Breast epithelium (tissue), 4 donors: ENCODE data around the gene NIN. TPM values are rescaled to one million over a fixed set of nuclear protein-coding genes. Genes with fewer than 3 reads are reported as not detected.

Experiments
- DNase-seq, 2 donors: peaks; one replicate each; pipeline ENCODE4 v3.0.0-alpha.2; 2019; ENCODE audit warnings: low spot score in 2 of 2
- H3K27ac ChIP-seq, 2 donors: fragments of 200-600 bp; sonication (generic) in 1 of 2; one replicate each; pipeline ENCODE4 v1.5.1; 2016 to 2019; ENCODE audit warnings: mild to moderate bottlenecking in 1 of 2
- H3K27me3 ChIP-seq, 2 donors: fragments of 200-600 bp; sonication (generic) in 1 of 2; one replicate each; pipeline versions ENCODE4 v1.5.1 to v1.6.0; 2017 to 2019; ENCODE audit warnings: control low read depth in 1 of 2, mild to moderate bottlenecking in 1 of 2
- H3K36me3 ChIP-seq: fragments of 200-600 bp; one replicate; pipeline ENCODE4 v1.5.1; 2019
- H3K4me1 ChIP-seq, 2 donors: fragments of 200-600 bp; sonication (generic); one replicate each; pipeline ENCODE4 v1.5.1; 2016 to 2019; ENCODE audit warnings: control low read depth in 1 of 2
- H3K4me3 ChIP-seq, 3 donors: fragments of 200-600 bp; sonication (generic); 1 replicate in 2 of 3; 2 replicates in 1 of 3; pipeline ENCODE4 v1.5.1; 2016 to 2019; ENCODE audit warnings: mild to moderate bottlenecking in 3 of 3, moderate library complexity in 2 of 3
- H3K9me3 ChIP-seq, 2 donors: fragments of 200-600 bp; sonication (generic) in 1 of 2; one replicate each; pipeline ENCODE4 v1.5.1; 2016 to 2019; ENCODE audit warnings: control low read depth in 1 of 2
- POLR2A ChIP-seq: fragments of 450-650 bp; IDR thresholded peaks from one replicate; pipeline ENCODE4 v1.6.1; 2016; ENCODE audit warnings: antibody characterized with exemption, mild to moderate bottlenecking, moderate library complexity
- POLR2AphosphoS5 ChIP-seq, 3 donors: sonication (generic); formaldehyde crosslinking; IDR thresholded peaks; one replicate each; pipeline ENCODE4 v1.6.1; 2017; ENCODE audit warnings: antibody characterized with exemption in 3 of 3
- intact Hi-C: fragments of 100-400 bp; cut with DNase I; formaldehyde crosslinking; loops from one replicate; pipeline ENCODE4 v1.15.1; 2023; ENCODE audit warnings: low total_unique reads
- total RNA-seq, 3 donors: library from RNA; depleted of rRNA; stranded (reverse); fragments of >200 nt; gene quantifications; one replicate each; pipeline ENCODE4 v1.1.0, GENCODE V29; 2016
- TF ChIP-seq, protein P1 (sequence below), 3 donors: fragments of 450-650 bp; IDR thresholded peaks; one replicate each; pipeline ENCODE4 v1.5.1; 2016 to 2017; ENCODE audit warnings: antibody characterized with exemption in 3 of 3, mild to moderate bottlenecking in 3 of 3, moderate library complexity in 3 of 3

The NIN gene
- total RNA-seq, 3 donors from 2014 or later = 38.1 to 42.9 (median 40.4) TPM

DNA sequence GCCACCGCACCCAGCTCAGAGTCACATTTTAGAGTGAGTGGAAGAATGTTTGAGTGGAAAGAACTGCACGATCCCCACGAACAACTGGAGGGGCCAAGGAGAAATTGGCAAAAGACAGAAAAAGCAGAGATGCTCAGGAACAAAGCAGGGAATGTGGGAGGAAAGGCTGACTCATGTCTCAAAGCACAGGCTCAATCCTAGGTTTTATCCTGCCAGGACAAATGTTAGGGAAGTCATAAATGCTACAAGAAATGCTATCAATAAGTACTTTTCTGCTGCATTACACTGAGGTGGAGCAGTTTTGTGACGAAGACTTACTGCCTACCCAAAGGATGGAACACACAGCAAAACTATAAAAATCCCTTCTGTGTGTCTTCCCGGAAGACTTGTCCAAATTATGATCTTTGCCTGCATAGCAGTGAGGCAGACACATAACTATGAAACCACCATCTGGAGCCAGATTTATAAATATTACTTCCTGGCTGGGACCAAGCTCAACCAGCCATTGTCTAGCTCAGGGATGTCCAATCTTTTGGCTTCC is 26.7 kb downstream of the NIN start:
- TF ChIP-seq POLR2A (no peak), POLR2AphosphoS5 (IDR thresholded peaks at IDR 0.05) (no peak)
- TF ChIP-seq, protein P1, sequence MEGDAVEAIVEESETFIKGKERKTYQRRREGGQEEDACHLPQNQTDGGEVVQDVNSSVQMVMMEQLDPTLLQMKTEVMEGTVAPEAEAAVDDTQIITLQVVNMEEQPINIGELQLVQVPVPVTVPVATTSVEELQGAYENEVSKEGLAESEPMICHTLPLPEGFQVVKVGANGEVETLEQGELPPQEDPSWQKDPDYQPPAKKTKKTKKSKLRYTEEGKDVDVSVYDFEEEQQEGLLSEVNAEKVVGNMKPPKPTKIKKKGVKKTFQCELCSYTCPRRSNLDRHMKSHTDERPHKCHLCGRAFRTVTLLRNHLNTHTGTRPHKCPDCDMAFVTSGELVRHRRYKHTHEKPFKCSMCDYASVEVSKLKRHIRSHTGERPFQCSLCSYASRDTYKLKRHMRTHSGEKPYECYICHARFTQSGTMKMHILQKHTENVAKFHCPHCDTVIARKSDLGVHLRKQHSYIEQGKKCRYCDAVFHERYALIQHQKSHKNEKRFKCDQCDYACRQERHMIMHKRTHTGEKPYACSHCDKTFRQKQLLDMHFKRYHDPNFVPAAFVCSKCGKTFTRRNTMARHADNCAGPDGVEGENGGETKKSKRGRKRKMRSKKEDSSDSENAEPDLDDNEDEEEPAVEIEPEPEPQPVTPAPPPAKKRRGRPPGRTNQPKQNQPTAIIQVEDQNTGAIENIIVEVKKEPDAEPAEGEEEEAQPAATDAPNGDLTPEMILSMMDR (IDR thresholded peaks at IDR 0.05) = no peak
- peak overlapping the region; percentile 4 to 53 for H3K27ac ChIP-seq
- no peaks in the 10 kb centered on the region for H3K4me1 ChIP-seq
- no peak overlapping the region for H3K4me3 ChIP-seq
- intact Hi-C loops = no loop called here
- DNase-seq = no peak
- no peaks in the 10 kb centered on the region for H3K9me3 ChIP-seq
- no peaks in the 10 kb centered on the region for H3K36me3 ChIP-seq
- H3K27me3 ChIP-seq = no peaks in the 10 kb centered on the region

- Histone ChIP-seq H3K36me3 (no peaks in the 10 kb centered on the region), H3K9me3 (no peaks in the 10 kb centered on the region), H3K4me3 (no peak overlapping the region), H3K4me1 (no peaks in the 10 kb centered on the region), H3K27me3 (no peaks in the 10 kb centered on the region), H3K27ac (peak overlapping the region in 1 of 2 donors; percentile 26)
- intact Hi-C loops = no loop called here
- DNase-seq = no peak
- TF ChIP-seq POLR2A = no peak
- TF ChIP-seq POLR2AphosphoS5 (IDR thresholded peaks at IDR 0.05) = no peak
- TF ChIP-seq, protein P1 (IDR thresholded peaks at IDR 0.05) = no peak
Measured at GRCh38 chr14:50801706-50802105, 29.3 kb downstream of the NIN start.

DNA sequence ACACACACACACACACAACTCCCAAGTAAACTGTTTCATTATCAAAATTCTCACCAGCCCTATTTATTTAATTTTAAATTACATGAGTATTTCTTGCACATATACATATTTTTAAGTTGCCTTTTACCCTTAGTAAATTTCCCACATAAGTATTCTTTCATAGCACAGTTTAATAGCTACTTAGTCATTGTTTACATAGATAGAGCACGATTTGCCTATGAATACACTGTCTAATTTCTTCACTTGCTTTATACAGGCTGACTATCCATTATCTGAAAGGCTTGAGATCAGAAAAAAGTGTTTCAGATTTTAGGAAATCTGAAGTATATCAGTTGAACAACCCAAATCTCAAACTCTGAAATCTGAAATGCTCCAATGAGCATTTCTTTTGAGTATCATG is 30.9 kb downstream of the NIN start:
- DNase-seq = no peak
- Histone ChIP-seq H3K27ac (no peak overlapping the region), H3K27me3 (no peaks in the 10 kb centered on the region), H3K9me3 (no peaks in the 10 kb centered on the region), H3K4me1 (no peaks in the 10 kb centered on the region), H3K4me3 (no peak overlapping the region), H3K36me3 (no peaks in the 10 kb centered on the region)
- TF ChIP-seq POLR2AphosphoS5 (IDR thresholded peaks at IDR 0.05) = no peak
- intact Hi-C loops = no loop called here

- no peak for DNase-seq
- TF ChIP-seq POLR2AphosphoS5 (IDR thresholded peaks at IDR 0.05) = no peak
- TF ChIP-seq, protein P1 (IDR thresholded peaks at IDR 0.05) = no peak
- no peak for TF ChIP-seq POLR2A
- intact Hi-C loops = no loop called here
- no peaks in the 10 kb centered on the region for H3K27me3 ChIP-seq
- H3K4me3 ChIP-seq = no peak overlapping the region
- H3K4me1 ChIP-seq = no peaks in the 10 kb centered on the region
- H3K27ac ChIP-seq = no peak overlapping the region
- H3K9me3 ChIP-seq = no peaks in the 10 kb centered on the region
- H3K36me3 ChIP-seq = no peaks in the 10 kb centered on the region
Measured at GRCh38 chr14:50798048-50798421, 32.9 kb downstream of the NIN start.

DNA sequence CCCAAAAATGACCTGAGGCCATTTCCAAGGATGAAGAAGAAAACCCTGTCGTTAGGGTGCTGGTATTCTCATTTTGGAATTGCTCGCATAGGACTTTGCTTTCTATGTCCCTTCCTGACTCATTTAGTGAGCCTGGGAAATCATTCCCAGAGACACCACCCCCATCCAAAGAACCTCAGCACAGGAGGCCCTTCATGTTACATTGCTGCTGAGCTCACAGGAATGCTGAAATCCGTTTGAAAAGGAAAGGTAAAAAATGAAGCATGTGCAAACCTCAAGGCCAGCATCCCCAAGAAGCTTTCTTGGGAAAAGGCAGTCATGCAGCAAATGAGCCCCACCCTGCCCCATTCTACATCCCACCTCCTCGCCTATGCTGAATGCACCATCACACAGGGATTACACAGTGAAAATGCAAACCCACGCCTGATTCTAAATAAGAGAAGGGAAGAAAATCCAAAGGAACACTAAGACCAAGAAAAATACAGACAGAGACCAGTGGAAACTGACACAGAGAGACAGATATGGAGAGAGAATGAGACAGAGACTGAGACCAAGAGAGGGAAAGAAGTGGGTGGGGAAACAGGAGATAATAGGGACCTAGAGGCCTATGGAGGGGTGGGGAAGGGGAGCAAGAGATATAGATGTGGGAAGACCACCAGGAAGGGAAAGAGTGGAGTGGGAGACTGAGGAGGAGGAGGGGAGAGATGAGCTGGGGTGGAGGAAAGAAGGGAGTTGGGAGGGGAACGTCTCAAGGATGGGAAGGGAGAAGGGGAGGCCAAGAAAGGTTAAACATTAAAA is 33.5 kb downstream of the NIN start:
- no peak overlapping the region for H3K4me3 ChIP-seq
- no peak for DNase-seq
- TF ChIP-seq POLR2A (no peak), POLR2AphosphoS5 (IDR thresholded peaks at IDR 0.05) (no peak)
- TF ChIP-seq, protein P1 (IDR thresholded peaks at IDR 0.05) = no peak
- H3K9me3 ChIP-seq = no peaks in the 10 kb centered on the region
- intact Hi-C loops = no loop called here
- no peaks in the 10 kb centered on the region for H3K36me3 ChIP-seq
- H3K27me3 ChIP-seq = no peaks in the 10 kb centered on the region
- no peak overlapping the region for H3K27ac ChIP-seq
- no peaks in the 10 kb centered on the region for H3K4me1 ChIP-seq
